SK-N-MC (cell line): ENCODE results near the gene MRTO4.
A peak's percentile ranks its signal among the peaks of the same experiment; 100 is the strongest.
"Not testable (repeated sequence)": the region's sequence is repeated elsewhere in the genome, so short reads cannot be mapped to it uniquely, and the experiment has no call there.

Experiments used
- DNase-seq: peaks from one replicate; pipeline ENCODE4 v3.0.0-alpha.2; 2011; ENCODE audit warnings: low read depth, low spot score
- H3K27ac ChIP-seq: fragments of 200-600 bp; sonication (generic); 2 replicates; pipeline ENCODE4 v1.5.1; 2016; ENCODE audit warnings: mixed run types
- H3K36me3 ChIP-seq: fragments of 200-600 bp; sonication (generic); 2 replicates; pipeline ENCODE4 v1.6.1; 2017; ENCODE audit warnings: antibody characterized with exemption, low read length, mixed read lengths; ENCODE audit not compliant: insufficient read depth
- H3K4me3 ChIP-seq: fragments of 200-600 bp; sonication (generic); 2 replicates; pipeline ENCODE4 v1.5.1; 2016
- H3K9ac ChIP-seq: fragments of 200-600 bp; sonication (generic); 2 replicates; pipeline ENCODE4 v1.8.0; 2017; ENCODE audit warnings: mixed run types, mixed read lengths; ENCODE audit not compliant: insufficient read length
- H3K9me3 ChIP-seq: fragments of 200-600 bp; sonication (generic); 2 replicates; pipeline ENCODE4 v1.6.1; 2017; ENCODE audit warnings: low read depth, mild to moderate bottlenecking, antibody characterized with exemption, low read length, moderate library complexity, mixed read lengths
- EZH2 ChIP-seq: fragments of 200-600 bp; sonication (generic); IDR thresholded peaks from one replicate; pipeline ENCODE4 v1.6.1; 2017; ENCODE audit warnings: antibody characterized with exemption
- FOXP2 ChIP-seq: optimal IDR thresholded peaks from 2 replicates; pipeline ENCODE3; 2011; ENCODE audit warnings: mild to moderate bottlenecking, moderate library complexity; ENCODE audit not compliant: insufficient read depth; ENCODE audit errors: extremely low read length, control extremely low read depth
- POLR2AphosphoS5 ChIP-seq: IDR thresholded peaks from 2 replicates; pipeline ENCODE4 v1.6.1; 2012; ENCODE audit warnings: mild to moderate bottlenecking, low read depth, low read length, borderline replicate concordance

The MRTO4 gene

GRCh38 chr1:19209439-19209989, 42.1 kb upstream of the MRTO4 start:
- Histone ChIP-seq H3K4me3 (peak overlapping the region; percentile 90), H3K9ac (peak overlapping the region; percentile 95), H3K36me3 (peaks cover 32% of the 10 kb centered on the region), H3K27ac (peak overlapping the region; percentile 75), H3K9me3 (no peaks in the 10 kb centered on the region)
- DNase-seq: no peak
- no peak for TF ChIP-seq EZH2

- Histone ChIP-seq H3K9me3 (no peaks in the 10 kb centered on the region), H3K36me3 (peaks cover 31% of the 10 kb centered on the region), H3K27ac (peak within 1 kb of the TSS; percentile 77), H3K4me3 (peak within 1 kb of the TSS; percentile 90), H3K9ac (peak within 1 kb of the TSS; percentile 95)
- peak; percentile 66 for TF ChIP-seq FOXP2
- peak; percentile 94; the same call in 1 of the 2 replicates for TF ChIP-seq POLR2AphosphoS5
- TF ChIP-seq EZH2: no peak
- peak; percentile 44 for DNase-seq
Measured at GRCh38 chr1:19209990-19210771, 41.4 kb upstream of the MRTO4 start, which contains the start of gene UBR4. Gene UBR4 (minus strand): TSS chr1:19210266. CDS start chr1:19210248, 18 bp downstream.

- Histone ChIP-seq H3K9ac (peak overlapping the region; percentile 95), H3K36me3 (peaks cover 37% of the 10 kb centered on the region), H3K27ac (peak overlapping the region; percentile 77), H3K4me3 (peak overlapping the region; percentile 90), H3K9me3 (no peaks in the 10 kb centered on the region)
- TF ChIP-seq POLR2AphosphoS5 (no peak), FOXP2 (no peak), EZH2 (no peak)
- DNase-seq: no peak
Measured at GRCh38 chr1:19210772-19211549, 40.6 kb upstream of the MRTO4 start.

- peak overlapping the region; percentile 30; the same call in 1 of the 2 replicates for H3K4me3 ChIP-seq
- no peak for TF ChIP-seq EZH2
- 0 out of 2 replicates have a peak, but pooled peaks have one; percentile 10 for TF ChIP-seq POLR2AphosphoS5
- peak overlapping the region; percentile 95 for H3K9ac ChIP-seq
- H3K36me3 ChIP-seq: peaks cover 42% of the 10 kb centered on the region
- H3K9me3 ChIP-seq: no peaks in the 10 kb centered on the region
- no peak overlapping the region for H3K27ac ChIP-seq
- no peak for DNase-seq
Measured at GRCh38 chr1:19212167-19212566, 39.4 kb upstream of the MRTO4 start.

- TF ChIP-seq EZH2: no peak
- TF ChIP-seq FOXP2: no peak
- no peak for TF ChIP-seq POLR2AphosphoS5
- no peak overlapping the region for H3K4me3 ChIP-seq
- H3K36me3 ChIP-seq: peaks cover 49% of the 10 kb centered on the region
- H3K9ac ChIP-seq: no peak overlapping the region
- no peaks in the 10 kb centered on the region for H3K9me3 ChIP-seq
- no peak overlapping the region for H3K27ac ChIP-seq
- DNase-seq: no peak
Measured at GRCh38 chr1:19213580-19213979, 38.0 kb upstream of the MRTO4 start.

- DNase-seq, H3K4me3 ChIP-seq, H3K27ac ChIP-seq, H3K9ac ChIP-seq, H3K9me3 ChIP-seq: not testable (repeated sequence)
- peaks cover 79% of the 10 kb centered on the region for H3K36me3 ChIP-seq
Measured at GRCh38 chr1:19216585-19216984, 35.0 kb upstream of the MRTO4 start.

- H3K4me3 ChIP-seq: no peak overlapping the region
- DNase-seq: no peak
- no peaks in the 10 kb centered on the region for H3K9me3 ChIP-seq
- no peak for TF ChIP-seq EZH2
- no peak for TF ChIP-seq POLR2AphosphoS5
- TF ChIP-seq FOXP2: no peak
- peaks cover 83% of the 10 kb centered on the region for H3K36me3 ChIP-seq
- no peak overlapping the region for H3K9ac ChIP-seq
- H3K27ac ChIP-seq: no peak overlapping the region
Measured at GRCh38 chr1:19219451-19219850, 32.2 kb upstream of the MRTO4 start.

- Histone ChIP-seq H3K9ac (no peak overlapping the region), H3K4me3 (no peak overlapping the region), H3K36me3 (peaks cover 87% of the 10 kb centered on the region), H3K9me3 (no peaks in the 10 kb centered on the region), H3K27ac (no peak overlapping the region)
- TF ChIP-seq FOXP2: no peak
- TF ChIP-seq POLR2AphosphoS5: no peak; the same call in 1 of the 2 replicates
- TF ChIP-seq EZH2: no peak
- DNase-seq: no peak
Measured at GRCh38 chr1:19220080-19220846, 31.3 kb upstream of the MRTO4 start.
